ENCODE results near the gene CSF3.
"Not testable (repeated sequence)": the region's sequence is repeated elsewhere in the genome, so short reads cannot be mapped to it uniquely, and the experiment has no call there.

The CSF3 gene

DNA sequence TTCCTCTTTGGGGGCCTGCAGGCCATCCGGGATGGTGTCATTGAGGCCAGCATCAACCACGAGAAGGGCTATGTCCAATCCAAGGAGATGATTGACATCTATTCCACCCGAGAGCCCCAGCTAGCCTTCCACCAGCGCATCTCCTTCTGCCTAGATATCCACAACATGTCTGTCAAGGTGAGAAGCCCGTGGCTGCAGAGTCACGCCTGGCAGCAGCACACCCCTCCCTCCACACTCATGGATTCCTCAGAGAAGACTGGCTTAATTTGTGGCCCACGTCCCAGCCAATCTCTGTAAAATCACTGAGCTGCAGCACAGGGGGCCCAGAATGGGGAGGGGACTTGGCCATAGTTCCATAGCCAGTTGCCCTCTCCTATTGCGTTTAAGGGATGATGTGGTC lies 19.1 kb upstream of the CSF3 start:
- Histone ChIP-seq H3K9ac (ENCODE audit: low read length in 5 of 5) (peak overlapping the region in 1 of 5 donors; percentile 21), H3K9me3 (ENCODE audit: control insufficient read depth in 5 of 5, low read length in 5 of 5) (no peaks in the 10 kb centered on the region), H3K4me3 (ENCODE audit: low read depth in 1 of 5, low read length in 5 of 5) (no peak overlapping the region), H3K27ac (ENCODE audit: low read depth, low read length) (peak overlapping the region; percentile 16), H3K27me3 (ENCODE audit: control insufficient read depth in 5 of 5, insufficient read depth in 4 of 5, low read length in 5 of 5) (no peaks in the 10 kb centered on the region), H3K36me3 (ENCODE audit: control insufficient read depth in 5 of 5, insufficient read depth in 5 of 5, low read length in 5 of 5) (peaks cover 0 to 71% (median 68%) of the 10 kb centered on the region in 5 donors), H3K4me1 (ENCODE audit: control insufficient read depth in 5 of 5, insufficient read depth in 5 of 5, low read length in 5 of 5) (peaks cover 0 to 15% (median 13%) of the 10 kb centered on the region in 5 donors)

DNA sequence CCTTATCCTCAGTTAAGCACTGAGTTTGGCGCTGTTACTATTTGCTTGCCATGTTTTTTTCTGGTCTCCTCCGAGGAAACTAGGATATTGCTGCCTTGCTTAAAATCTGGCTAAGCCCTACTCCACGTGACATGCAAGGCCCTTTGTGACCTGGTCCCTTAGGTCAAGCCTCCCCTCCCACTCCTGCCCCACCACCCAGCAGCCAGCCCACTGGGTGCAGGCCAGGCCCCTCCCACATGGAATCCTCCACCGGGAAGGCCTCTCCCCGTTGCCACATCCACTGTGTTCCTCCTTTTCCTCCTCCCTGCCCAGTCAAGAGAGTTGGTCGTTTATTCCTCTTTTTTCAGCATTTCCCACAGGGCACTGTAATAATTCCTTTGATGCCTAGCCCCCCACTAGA lies 18.4 kb upstream of the CSF3 start:
- Histone ChIP-seq H3K36me3 (ENCODE audit: control insufficient read depth in 5 of 5, insufficient read depth in 5 of 5, low read length in 5 of 5) (peaks cover 0 to 65% (median 62%) of the 10 kb centered on the region in 5 donors), H3K27ac (ENCODE audit: low read depth, low read length) (peak overlapping the region; percentile 23)

DNA sequence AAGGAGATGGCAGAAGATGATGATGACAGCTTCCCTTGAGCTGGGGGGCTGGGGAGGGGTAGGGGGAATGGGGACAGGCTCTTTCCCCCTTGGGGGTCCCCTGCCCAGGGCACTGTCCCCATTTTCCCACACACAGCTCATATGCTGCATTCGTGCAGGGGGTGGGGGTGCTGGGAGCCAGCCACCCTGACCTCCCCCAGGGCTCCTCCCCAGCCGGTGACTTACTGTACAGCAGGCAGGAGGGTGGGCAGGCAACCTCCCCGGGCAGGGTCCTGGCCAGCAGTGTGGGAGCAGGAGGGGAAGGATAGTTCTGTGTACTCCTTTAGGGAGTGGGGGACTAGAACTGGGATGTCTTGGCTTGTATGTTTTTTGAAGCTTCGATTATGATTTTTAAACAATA lies 17.7 kb upstream of the CSF3 start:
- Histone ChIP-seq H3K4me1 (ENCODE audit: control insufficient read depth in 5 of 5, insufficient read depth in 5 of 5, low read length in 5 of 5) (peaks cover 0 to 15% (median 13%) of the 10 kb centered on the region in 5 donors), H3K9me3 (ENCODE audit: control insufficient read depth in 5 of 5, low read length in 5 of 5) (no peaks in the 10 kb centered on the region), H3K36me3 (ENCODE audit: control insufficient read depth in 5 of 5, insufficient read depth in 5 of 5, low read length in 5 of 5) (peaks cover 0 to 58% (median 54%) of the 10 kb centered on the region in 5 donors), H3K9ac (ENCODE audit: low read length in 5 of 5) (no peak overlapping the region), H3K27ac (ENCODE audit: low read depth, low read length) (peak overlapping the region; percentile 23), H3K27me3 (ENCODE audit: control insufficient read depth in 5 of 5, insufficient read depth in 4 of 5, low read length in 5 of 5) (no peaks in the 10 kb centered on the region), H3K4me3 (ENCODE audit: low read depth in 1 of 5, low read length in 5 of 5) (no peak overlapping the region)

More for the DNA sequence above, 18.4 kb upstream of the CSF3 start:
- Histone ChIP-seq H3K4me1 (ENCODE audit: control insufficient read depth in 5 of 5, insufficient read depth in 5 of 5, low read length in 5 of 5) (peaks cover 0 to 15% (median 13%) of the 10 kb centered on the region in 5 donors), H3K4me3 (ENCODE audit: low read depth in 1 of 5, low read length in 5 of 5) (no peak overlapping the region), H3K27me3 (ENCODE audit: control insufficient read depth in 5 of 5, insufficient read depth in 4 of 5, low read length in 5 of 5) (no peaks in the 10 kb centered on the region), H3K9me3 (ENCODE audit: control insufficient read depth in 5 of 5, low read length in 5 of 5) (no peaks in the 10 kb centered on the region), H3K9ac (ENCODE audit: low read length in 5 of 5) (peak overlapping the region in 2 of 5 donors; percentile 26 to 31)

DNA sequence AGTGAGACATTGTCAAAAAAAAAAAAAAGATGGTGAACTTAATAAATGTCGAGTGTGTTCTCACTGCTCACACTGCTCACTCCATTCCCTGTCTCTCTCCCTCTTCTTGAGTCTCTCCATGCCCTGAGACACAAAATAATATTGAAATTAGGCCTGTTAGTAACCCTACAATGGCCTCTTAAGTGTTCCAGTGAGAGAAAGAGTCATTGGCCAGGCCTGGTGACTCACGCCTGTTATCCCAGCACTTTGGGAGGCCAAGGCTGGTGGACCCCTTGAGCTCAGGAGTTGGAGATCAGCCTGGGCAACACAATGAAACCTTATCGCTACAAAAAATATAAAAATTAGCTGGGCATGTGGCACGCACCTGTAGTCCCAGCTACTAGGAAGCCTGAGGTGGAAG lies 16.2 kb upstream of the CSF3 start:
- Histone ChIP-seq H3K27me3 (ENCODE audit: control insufficient read depth in 5 of 5, insufficient read depth in 4 of 5, low read length in 5 of 5) (no peaks in the 10 kb centered on the region), H3K4me3 (ENCODE audit: low read depth in 1 of 5, low read length in 5 of 5) (no peak overlapping the region), H3K9ac (ENCODE audit: low read length in 5 of 5) (no peak overlapping the region), H3K36me3 (ENCODE audit: control insufficient read depth in 5 of 5, insufficient read depth in 5 of 5, low read length in 5 of 5) (peaks cover 0 to 42% (median 39%) of the 10 kb centered on the region in 5 donors), H3K4me1 (ENCODE audit: control insufficient read depth in 5 of 5, insufficient read depth in 5 of 5, low read length in 5 of 5) (peaks cover 0 to 15% (median 13%) of the 10 kb centered on the region in 5 donors), H3K27ac (ENCODE audit: low read depth, low read length) (no peak overlapping the region), H3K9me3 (ENCODE audit: control insufficient read depth in 5 of 5, low read length in 5 of 5) (no peaks in the 10 kb centered on the region)

DNA sequence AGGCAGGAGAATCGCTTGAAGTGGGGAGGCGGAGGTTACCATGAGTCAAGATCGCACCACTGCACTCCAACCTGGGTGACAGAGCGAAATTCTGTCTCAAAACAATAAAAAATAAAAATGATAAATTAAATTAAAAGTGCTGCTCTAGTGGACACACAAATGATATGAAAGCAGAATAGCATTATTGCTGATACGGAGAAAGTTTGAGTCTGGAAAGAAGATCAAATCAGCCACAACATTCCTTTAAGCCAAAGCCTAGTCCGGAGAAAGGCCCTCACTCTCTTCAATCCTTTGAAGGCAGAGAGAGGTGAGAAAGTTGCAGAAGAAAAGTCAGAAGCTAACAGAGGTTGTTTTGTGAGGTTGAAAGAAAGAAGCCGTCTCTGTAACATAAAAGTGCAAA lies 15.1 kb upstream of the CSF3 start:
- Histone ChIP-seq H3K27me3 (ENCODE audit: control insufficient read depth in 5 of 5, insufficient read depth in 4 of 5, low read length in 5 of 5) (no peaks in the 10 kb centered on the region), H3K36me3 (ENCODE audit: control insufficient read depth in 5 of 5, insufficient read depth in 5 of 5, low read length in 5 of 5) (peaks cover 0 to 31% (median 28%) of the 10 kb centered on the region in 5 donors), H3K4me1 (ENCODE audit: control insufficient read depth in 5 of 5, insufficient read depth in 5 of 5, low read length in 5 of 5) (peaks cover 0 to 15% (median 13%) of the 10 kb centered on the region in 5 donors), H3K9me3 (ENCODE audit: control insufficient read depth in 5 of 5, low read length in 5 of 5) (no peaks in the 10 kb centered on the region), H3K27ac (ENCODE audit: low read depth, low read length) (no peak overlapping the region), H3K9ac (ENCODE audit: low read length in 5 of 5) (no peak overlapping the region), H3K4me3 (ENCODE audit: low read depth in 1 of 5, low read length in 5 of 5) (no peak overlapping the region)

DNA sequence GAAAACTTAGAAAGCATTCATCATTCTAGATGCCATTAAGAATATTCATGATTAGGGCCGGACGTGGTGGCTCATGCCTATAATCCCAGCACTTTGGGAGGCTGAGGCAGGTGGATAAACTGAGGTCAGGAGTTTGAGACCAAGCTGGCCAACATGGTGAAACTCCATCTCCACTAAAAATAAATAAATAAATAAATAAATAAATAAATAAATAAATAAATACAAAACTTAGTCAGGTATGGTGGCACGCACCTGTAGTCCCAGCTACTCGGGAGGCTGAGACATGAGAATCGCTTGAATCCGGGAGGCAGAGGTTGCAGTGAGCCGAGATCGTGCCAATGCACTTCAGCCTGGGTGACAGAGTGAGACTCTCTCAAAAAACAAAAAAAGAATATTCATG lies 13.9 kb upstream of the CSF3 start:
- Histone ChIP-seq H3K36me3 (ENCODE audit: control insufficient read depth in 5 of 5, insufficient read depth in 5 of 5, low read length in 5 of 5) (peaks cover 0 to 20% (median 18%) of the 10 kb centered on the region in 5 donors), H3K4me1 (ENCODE audit: control insufficient read depth in 5 of 5, insufficient read depth in 5 of 5, low read length in 5 of 5) (peaks cover 0 to 10% (median 10%) of the 10 kb centered on the region in 5 donors)
- not testable (repeated sequence) for H3K27ac ChIP-seq (ENCODE audit: low read depth, low read length); H3K9ac ChIP-seq (ENCODE audit: low read length in 5 of 5); H3K27me3 ChIP-seq (ENCODE audit: control insufficient read depth in 5 of 5, insufficient read depth in 4 of 5, low read length in 5 of 5); H3K9me3 ChIP-seq (ENCODE audit: control insufficient read depth in 5 of 5, low read length in 5 of 5); H3K4me3 ChIP-seq (ENCODE audit: low read depth in 1 of 5, low read length in 5 of 5)

DNA sequence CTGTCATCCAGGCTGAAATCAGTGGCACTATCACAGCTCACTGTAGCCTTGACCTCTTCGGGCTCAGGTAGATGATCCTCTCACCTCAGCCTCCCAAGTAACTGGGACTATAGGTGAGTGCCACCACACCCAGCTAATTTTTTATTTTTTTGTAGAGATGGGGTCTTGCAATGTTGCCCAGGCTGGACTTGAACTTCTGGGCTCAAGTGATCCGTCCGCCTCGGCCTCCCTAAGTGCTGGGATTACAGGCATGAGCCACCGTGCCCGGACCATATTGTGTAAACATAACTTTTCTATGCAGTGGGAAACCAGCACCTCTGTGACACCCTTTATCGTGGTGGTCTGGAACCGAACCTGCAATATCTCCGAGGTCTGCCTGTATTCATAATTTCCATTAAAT lies 11.2 kb upstream of the CSF3 start:
- Histone ChIP-seq H3K27ac (ENCODE audit: low read depth, low read length) (no peak overlapping the region), H3K4me3 (ENCODE audit: low read depth in 1 of 5, low read length in 5 of 5) (no peak overlapping the region), H3K9me3 (ENCODE audit: control insufficient read depth in 5 of 5, low read length in 5 of 5) (no peaks in the 10 kb centered on the region), H3K27me3 (ENCODE audit: control insufficient read depth in 5 of 5, insufficient read depth in 4 of 5, low read length in 5 of 5) (no peaks in the 10 kb centered on the region), H3K4me1 (ENCODE audit: control insufficient read depth in 5 of 5, insufficient read depth in 5 of 5, low read length in 5 of 5) (no peaks in the 10 kb centered on the region), H3K36me3 (ENCODE audit: control insufficient read depth in 5 of 5, insufficient read depth in 5 of 5, low read length in 5 of 5) (no peaks in the 10 kb centered on the region), H3K9ac (ENCODE audit: low read length in 5 of 5) (no peak overlapping the region)

DNA sequence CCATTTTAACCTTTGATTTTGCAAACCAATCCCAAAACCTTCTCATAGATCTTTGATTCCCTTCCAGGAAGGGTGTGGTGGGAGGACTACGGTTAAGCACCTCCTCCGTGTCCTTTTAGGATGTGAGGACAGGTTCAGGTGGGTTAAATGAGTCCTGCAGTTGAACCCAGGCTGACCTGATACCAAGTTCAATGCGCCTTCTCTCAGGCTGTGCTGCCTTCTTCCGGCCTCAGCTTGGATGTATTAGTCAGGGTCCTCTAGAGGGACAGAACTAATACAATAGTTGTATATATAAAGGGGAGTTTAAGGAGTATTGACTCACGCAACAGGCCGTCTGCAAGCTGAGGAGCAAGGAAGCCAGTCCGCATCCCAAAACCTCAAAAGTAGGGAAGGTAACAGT lies 10.5 kb upstream of the CSF3 start:
- Histone ChIP-seq H3K4me3 (ENCODE audit: low read depth in 1 of 5, low read length in 5 of 5) (no peak overlapping the region), H3K27me3 (ENCODE audit: control insufficient read depth in 5 of 5, insufficient read depth in 4 of 5, low read length in 5 of 5) (no peaks in the 10 kb centered on the region), H3K27ac (ENCODE audit: low read depth, low read length) (no peak overlapping the region), H3K36me3 (ENCODE audit: control insufficient read depth in 5 of 5, insufficient read depth in 5 of 5, low read length in 5 of 5) (no peaks in the 10 kb centered on the region), H3K4me1 (ENCODE audit: control insufficient read depth in 5 of 5, insufficient read depth in 5 of 5, low read length in 5 of 5) (no peaks in the 10 kb centered on the region), H3K9ac (ENCODE audit: low read length in 5 of 5) (no peak overlapping the region), H3K9me3 (ENCODE audit: control insufficient read depth in 5 of 5, low read length in 5 of 5) (no peaks in the 10 kb centered on the region)

DNA sequence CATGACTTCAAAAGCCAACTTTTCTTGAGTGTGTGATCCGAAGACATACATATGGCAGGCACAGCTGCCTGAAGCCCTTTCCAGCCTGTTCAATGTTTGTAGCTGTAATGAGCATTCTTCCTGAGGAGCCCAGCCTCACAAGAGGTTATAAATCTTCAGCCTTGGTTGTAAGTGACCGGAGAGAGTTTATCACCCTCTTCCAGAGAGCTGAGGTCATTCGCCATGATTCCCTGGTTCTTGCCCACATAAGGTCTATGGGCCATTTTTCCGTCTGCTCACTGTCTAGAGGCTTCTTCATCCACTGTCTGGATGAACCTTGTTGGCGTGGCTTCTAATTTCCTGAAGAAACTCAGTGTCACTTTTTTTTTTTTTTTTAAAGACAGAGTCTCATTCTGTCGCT lies 9.7 kb upstream of the CSF3 start:
- Histone ChIP-seq H3K36me3 (ENCODE audit: control insufficient read depth in 5 of 5, insufficient read depth in 5 of 5, low read length in 5 of 5) (no peaks in the 10 kb centered on the region), H3K9me3 (ENCODE audit: control insufficient read depth in 5 of 5, low read length in 5 of 5) (no peaks in the 10 kb centered on the region), H3K27ac (ENCODE audit: low read depth, low read length) (no peak overlapping the region)

DNA sequence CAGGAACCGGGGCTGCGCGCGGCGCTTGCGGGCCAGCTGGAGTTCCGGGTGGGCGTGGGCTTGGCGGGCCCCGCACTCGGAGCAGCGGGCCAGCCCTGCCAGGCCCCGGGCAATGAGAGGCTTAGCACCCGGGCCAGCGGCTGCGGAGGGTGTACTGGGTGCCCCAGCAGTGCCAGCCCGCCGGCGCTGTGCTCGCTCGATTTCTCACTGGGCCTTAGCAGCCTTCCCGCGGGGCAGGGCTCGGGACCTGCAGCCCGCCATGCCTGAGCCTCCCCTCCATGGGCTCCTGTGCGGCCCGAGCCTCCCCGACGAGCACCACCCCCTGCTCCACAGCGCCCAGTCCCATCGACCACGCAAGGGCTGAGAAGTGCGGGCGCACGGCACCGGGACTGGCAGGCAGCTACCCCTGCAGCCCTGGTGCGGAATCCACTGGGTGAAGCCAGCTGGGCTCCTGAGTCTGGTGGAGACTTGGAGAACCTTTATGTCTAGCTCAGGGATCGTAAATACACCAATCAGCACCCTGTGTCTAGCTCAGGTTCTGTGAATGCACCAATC lies 4.2 kb upstream of the CSF3 start:
- H3K4me3 ChIP-seq (ENCODE audit: low read depth in 1 of 5, low read length in 5 of 5); H3K27ac ChIP-seq (ENCODE audit: low read depth, low read length); H3K9me3 ChIP-seq (ENCODE audit: control insufficient read depth in 5 of 5, low read length in 5 of 5); H3K27me3 ChIP-seq (ENCODE audit: control insufficient read depth in 5 of 5, insufficient read depth in 4 of 5, low read length in 5 of 5); H3K9ac ChIP-seq (ENCODE audit: low read length in 5 of 5); H3K36me3 ChIP-seq (ENCODE audit: control insufficient read depth in 5 of 5, insufficient read depth in 5 of 5, low read length in 5 of 5): not testable (repeated sequence)
- H3K4me1 ChIP-seq (ENCODE audit: control insufficient read depth in 5 of 5, insufficient read depth in 5 of 5, low read length in 5 of 5): peaks cover 2 to 22% (median 3%) of the 10 kb centered on the region in 5 donors

More for the DNA sequence above, 9.7 kb upstream of the CSF3 start:
- Histone ChIP-seq H3K9ac (ENCODE audit: low read length in 5 of 5) (no peak overlapping the region), H3K4me3 (ENCODE audit: low read depth in 1 of 5, low read length in 5 of 5) (no peak overlapping the region), H3K27me3 (ENCODE audit: control insufficient read depth in 5 of 5, insufficient read depth in 4 of 5, low read length in 5 of 5) (no peaks in the 10 kb centered on the region), H3K4me1 (ENCODE audit: control insufficient read depth in 5 of 5, insufficient read depth in 5 of 5, low read length in 5 of 5) (no peaks in the 10 kb centered on the region)

Data from subcutaneous abdominal adipose tissue (tissue), 5 donors.